Fibroblast of lung (primary cell): ENCODE results near the gene UNC5A.

Experiments used
- EZH2 ChIP-seq: IDR thresholded peaks from 2 replicates; pipeline ENCODE4 v1.5.1; 2012; ENCODE audit warnings: low read length, control low read depth, mild to moderate bottlenecking; ENCODE audit errors: missing control alignments
- TF ChIP-seq, protein P1 (sequence below), 2 donors: IDR thresholded peaks in 1 of 2; conservative IDR thresholded peaks in 1 of 2; 1 replicate in 1 of 2; 2 replicates in 1 of 2; pipeline ENCODE4 v1.5.1; 2011 to 2012; ENCODE audit warnings: low read length in 2 of 2, control low read depth in 1 of 2, inconsistent platforms in 1 of 2, low read depth in 1 of 2, mild to moderate bottlenecking in 1 of 2

GRCh38 chr5:176866707-176867310 is 56.5 kb downstream of the UNC5A start:
- TF ChIP-seq, protein P1, sequence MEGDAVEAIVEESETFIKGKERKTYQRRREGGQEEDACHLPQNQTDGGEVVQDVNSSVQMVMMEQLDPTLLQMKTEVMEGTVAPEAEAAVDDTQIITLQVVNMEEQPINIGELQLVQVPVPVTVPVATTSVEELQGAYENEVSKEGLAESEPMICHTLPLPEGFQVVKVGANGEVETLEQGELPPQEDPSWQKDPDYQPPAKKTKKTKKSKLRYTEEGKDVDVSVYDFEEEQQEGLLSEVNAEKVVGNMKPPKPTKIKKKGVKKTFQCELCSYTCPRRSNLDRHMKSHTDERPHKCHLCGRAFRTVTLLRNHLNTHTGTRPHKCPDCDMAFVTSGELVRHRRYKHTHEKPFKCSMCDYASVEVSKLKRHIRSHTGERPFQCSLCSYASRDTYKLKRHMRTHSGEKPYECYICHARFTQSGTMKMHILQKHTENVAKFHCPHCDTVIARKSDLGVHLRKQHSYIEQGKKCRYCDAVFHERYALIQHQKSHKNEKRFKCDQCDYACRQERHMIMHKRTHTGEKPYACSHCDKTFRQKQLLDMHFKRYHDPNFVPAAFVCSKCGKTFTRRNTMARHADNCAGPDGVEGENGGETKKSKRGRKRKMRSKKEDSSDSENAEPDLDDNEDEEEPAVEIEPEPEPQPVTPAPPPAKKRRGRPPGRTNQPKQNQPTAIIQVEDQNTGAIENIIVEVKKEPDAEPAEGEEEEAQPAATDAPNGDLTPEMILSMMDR (conservative IDR thresholded peaks at IDR 0.05 in 1 of 2, IDR thresholded peaks at IDR 0.05 in 1 of 2; ENCODE audit: low read depth in 1 of 2, low read length in 2 of 2) = no peak
- TF ChIP-seq EZH2 = no peak
